Liver (tissue), 3 donors: ENCODE results near the gene SUCO.

Experiments
- CTCF ChIP-seq: fragments of 150-350 bp; IDR thresholded peaks from 2 replicates; pipeline ENCODE4 v1.5.1; 2017; ENCODE audit warnings: improper control_type of control experiment, low read depth, low read length; ENCODE audit not compliant: missing input control
- FOXA1 ChIP-seq: IDR thresholded peaks from 2 replicates; pipeline ENCODE4 v1.6.1; 2016; ENCODE audit warnings: antibody characterized with exemption
- GABPA ChIP-seq, 2 donors: IDR thresholded peaks in 1 of 2; conservative IDR thresholded peaks in 1 of 2; 2 replicates each; pipeline ENCODE4 v1.6.1; 2016; ENCODE audit warnings: antibody characterized with exemption in 2 of 2, mild to moderate bottlenecking in 1 of 2, moderate library complexity in 1 of 2
- HNF4G ChIP-seq: IDR thresholded peaks from 2 replicates; pipeline ENCODE4 v1.6.1; 2016; ENCODE audit warnings: antibody characterized with exemption
- MAX ChIP-seq: IDR thresholded peaks from 2 replicates; pipeline ENCODE4 v1.6.1; 2016; ENCODE audit warnings: antibody characterized with exemption
- REST ChIP-seq: IDR thresholded peaks from 2 replicates; pipeline ENCODE4 v1.6.1; 2016; ENCODE audit warnings: antibody characterized with exemption, mild to moderate bottlenecking
- RXRA ChIP-seq, 2 donors: IDR thresholded peaks; 2 replicates each; pipeline ENCODE4 v1.6.1; 2017 to 2018; ENCODE audit warnings: antibody characterized with exemption in 2 of 2, mild to moderate bottlenecking in 1 of 2
- SP1 ChIP-seq: IDR thresholded peaks from 2 replicates; pipeline ENCODE4 v1.6.1; 2018; ENCODE audit warnings: antibody characterized with exemption, mild to moderate bottlenecking
- YY1 ChIP-seq: IDR thresholded peaks from 2 replicates; pipeline ENCODE4 v1.6.1; 2016; ENCODE audit warnings: antibody characterized with exemption, mild to moderate bottlenecking
- ZBTB33 ChIP-seq: IDR thresholded peaks from 2 replicates; pipeline ENCODE4 v1.6.1; 2016; ENCODE audit warnings: antibody characterized with exemption
- donor health status: healthy.
- donor health status: healthy.

- TF ChIP-seq RXRA (IDR thresholded peaks at IDR 0.05) (no peak), CTCF (no peak), MAX (no peak), REST (no peak), GABPA (IDR thresholded peaks at IDR 0.05 in 1 of 2, conservative IDR thresholded peaks at IDR 0.05 in 1 of 2) (no peak), SP1 (no peak), YY1 (no peak), FOXA1 (no peak), HNF4G (no peak), ZBTB33 (no peak)
Measured at GRCh38 chr1:172650474-172651193, 117.7 kb downstream of the SUCO start.
